Stimulated activated effector memory CD8-positive, alpha-beta T cell treated with anti-CD3 and anti-CD28 coated beads, Interleukin-12 subunit alpha, Interleukin-12 subunit beta, amount 100 ng/mL, for 72 hours (primary cell): ENCODE data around the gene ODAD4.
A peak's percentile ranks its signal among the peaks of the same experiment; 100 is the strongest.

Source experiments
- ATAC-seq: fragments of 150-1000 bp; cut with Tn5 transposase; 2 replicates; pipeline ENCODE4 v1.10.0; 2021
- DNase-seq, 2 donors: peaks; one replicate each; pipeline ENCODE4 v3.0.0; 2021 to 2022; ENCODE audit warnings: low spot score in 2 of 2
- H3K27ac Mint-ChIP-seq: one replicate; pipeline ENCODE4 v1.8.0; 2022; ENCODE audit warnings: mild to moderate bottlenecking, mixed read lengths
- H3K36me3 Mint-ChIP-seq: one replicate; pipeline ENCODE4 v1.8.0; 2022; ENCODE audit warnings: mild to moderate bottlenecking, mixed read lengths
- H3K4me1 Mint-ChIP-seq: one replicate; pipeline ENCODE4 v1.8.0; 2022; ENCODE audit warnings: mixed read lengths
- H3K4me3 Mint-ChIP-seq: one replicate; pipeline ENCODE4 v1.8.0; 2022; ENCODE audit warnings: mild to moderate bottlenecking, mixed read lengths
- H3K9me3 Mint-ChIP-seq: one replicate; pipeline ENCODE4 v1.8.0; 2022; ENCODE audit warnings: mixed read lengths

Gene ODAD4

GRCh38 chr17:41930009-41930832 is at the start of gene ODAD4:
TSS of gene ODAD4 (plus strand) at chr17:41930617. CDS start at chr17:41930724, 107 bp downstream.
- DNase-seq (peak; percentile 84 to 95), ATAC-seq (peak; percentile 99)
- peaks cover 34% of the 10 kb centered on the region for H3K4me1 Mint-ChIP-seq
- peak within 1 kb of the TSS; percentile 91 for H3K4me3 Mint-ChIP-seq
- no peaks in the 10 kb centered on the region for H3K9me3 Mint-ChIP-seq
- peaks cover 10% of the 10 kb centered on the region for H3K36me3 Mint-ChIP-seq
- H3K27ac Mint-ChIP-seq: peak within 1 kb of the TSS; percentile 94

- peaks cover 100% of the 10 kb centered on the region for H3K36me3 Mint-ChIP-seq
- H3K4me3 Mint-ChIP-seq: no peak overlapping the region
- H3K4me1 Mint-ChIP-seq: no peaks in the 10 kb centered on the region
- DNase-seq (no peak), ATAC-seq (no peak)
- no peak overlapping the region for H3K27ac Mint-ChIP-seq
- H3K9me3 Mint-ChIP-seq: no peaks in the 10 kb centered on the region
These were observed 47.7 kb upstream of the ODAD4 start for GRCh38 chr17:41882756-41883155.

- Mint-ChIP-seq H3K4me3 (no peak overlapping the region), H3K9me3 (no peaks in the 10 kb centered on the region), H3K4me1 (no peaks in the 10 kb centered on the region), H3K36me3 (peaks cover 100% of the 10 kb centered on the region), H3K27ac (no peak overlapping the region)
- DNase-seq: no peak
- no peak for ATAC-seq
These were observed 44.7 kb upstream of the ODAD4 start for GRCh38 chr17:41885733-41886132.

GRCh38 chr17:41888332-41888965 is 42.0 kb upstream of the ODAD4 start:
- Mint-ChIP-seq H3K9me3 (no peaks in the 10 kb centered on the region), H3K4me3 (no peak overlapping the region), H3K36me3 (peaks cover 100% of the 10 kb centered on the region), H3K27ac (no peak overlapping the region), H3K4me1 (no peaks in the 10 kb centered on the region)
- ATAC-seq: no peak
- no peak for DNase-seq

GRCh38 chr17:41891135-41892020 is 39.0 kb upstream of the ODAD4 start:
- peaks cover 100% of the 10 kb centered on the region for H3K36me3 Mint-ChIP-seq
- no peak for ATAC-seq
- no peak overlapping the region for H3K4me3 Mint-ChIP-seq

GRCh38 chr17:41892021-41892376 is 38.4 kb upstream of the ODAD4 start:
- no peak overlapping the region for H3K4me3 Mint-ChIP-seq
- H3K27ac Mint-ChIP-seq: no peak overlapping the region
- H3K4me1 Mint-ChIP-seq: no peaks in the 10 kb centered on the region
- H3K36me3 Mint-ChIP-seq: peaks cover 100% of the 10 kb centered on the region
- no peak for ATAC-seq
- H3K9me3 Mint-ChIP-seq: no peaks in the 10 kb centered on the region
- no peak for DNase-seq

More at GRCh38 chr17:41891135-41892020, 39.0 kb upstream of the ODAD4 start:
- H3K9me3 Mint-ChIP-seq: no peaks in the 10 kb centered on the region
- H3K27ac Mint-ChIP-seq: no peak overlapping the region
- H3K4me1 Mint-ChIP-seq: no peaks in the 10 kb centered on the region
- no peak for DNase-seq

GRCh38 chr17:41893384-41893783 is 37.0 kb upstream of the ODAD4 start:
- peaks cover 100% of the 10 kb centered on the region for H3K36me3 Mint-ChIP-seq
- H3K4me1 Mint-ChIP-seq: no peaks in the 10 kb centered on the region
- H3K9me3 Mint-ChIP-seq: no peaks in the 10 kb centered on the region
- H3K4me3 Mint-ChIP-seq: no peak overlapping the region
- H3K27ac Mint-ChIP-seq: no peak overlapping the region
- no peak for ATAC-seq
- no peak for DNase-seq

GRCh38 chr17:41894791-41895331 is 35.6 kb upstream of the ODAD4 start:
- H3K4me1 Mint-ChIP-seq: no peaks in the 10 kb centered on the region
- H3K27ac Mint-ChIP-seq: no peak overlapping the region
- ATAC-seq: no peak
- no peak overlapping the region for H3K4me3 Mint-ChIP-seq
- peaks cover 100% of the 10 kb centered on the region for H3K36me3 Mint-ChIP-seq
- DNase-seq: no peak
- no peaks in the 10 kb centered on the region for H3K9me3 Mint-ChIP-seq

GRCh38 chr17:41895617-41896016 is 34.8 kb upstream of the ODAD4 start:
- no peaks in the 10 kb centered on the region for H3K4me1 Mint-ChIP-seq
- ATAC-seq (no peak), DNase-seq (no peak)
- no peak overlapping the region for H3K4me3 Mint-ChIP-seq
- no peaks in the 10 kb centered on the region for H3K9me3 Mint-ChIP-seq
- H3K27ac Mint-ChIP-seq: peak overlapping the region; percentile 61
- H3K36me3 Mint-ChIP-seq: peaks cover 100% of the 10 kb centered on the region

GRCh38 chr17:41896726-41897125 is 33.7 kb upstream of the ODAD4 start:
- no peak for ATAC-seq
- Mint-ChIP-seq H3K36me3 (peaks cover 100% of the 10 kb centered on the region), H3K27ac (peak overlapping the region; percentile 61), H3K4me3 (no peak overlapping the region), H3K9me3 (no peaks in the 10 kb centered on the region), H3K4me1 (no peaks in the 10 kb centered on the region)
- DNase-seq: no peak

GRCh38 chr17:41901646-41902045 is 28.8 kb upstream of the ODAD4 start:
- ATAC-seq (no peak), DNase-seq (no peak)
- Mint-ChIP-seq H3K4me1 (peaks cover 2% of the 10 kb centered on the region), H3K36me3 (peaks cover 98% of the 10 kb centered on the region), H3K9me3 (no peaks in the 10 kb centered on the region), H3K27ac (peak overlapping the region; percentile 50), H3K4me3 (no peak overlapping the region)

- peak overlapping the region; percentile 26 for H3K27ac Mint-ChIP-seq
- DNase-seq (no peak), ATAC-seq (no peak)
- peaks cover 11% of the 10 kb centered on the region for H3K4me1 Mint-ChIP-seq
- H3K9me3 Mint-ChIP-seq: no peaks in the 10 kb centered on the region
- H3K36me3 Mint-ChIP-seq: peaks cover 98% of the 10 kb centered on the region
- no peak overlapping the region for H3K4me3 Mint-ChIP-seq
These were observed 26.1 kb upstream of the ODAD4 start for GRCh38 chr17:41904242-41904841.

- no peak overlapping the region for H3K27ac Mint-ChIP-seq
- H3K36me3 Mint-ChIP-seq: peaks cover 98% of the 10 kb centered on the region
- ATAC-seq: no peak
- DNase-seq: no peak
- H3K9me3 Mint-ChIP-seq: no peaks in the 10 kb centered on the region
- H3K4me1 Mint-ChIP-seq: peaks cover 11% of the 10 kb centered on the region
- no peak overlapping the region for H3K4me3 Mint-ChIP-seq
These were observed 25.2 kb upstream of the ODAD4 start for GRCh38 chr17:41905172-41905571.

- Mint-ChIP-seq H3K9me3 (no peaks in the 10 kb centered on the region), H3K4me3 (no peak overlapping the region), H3K36me3 (peaks cover 98% of the 10 kb centered on the region), H3K4me1 (peaks cover 11% of the 10 kb centered on the region), H3K27ac (peak overlapping the region; percentile 76)
- ATAC-seq (no peak), DNase-seq (no peak)
These were observed 23.8 kb upstream of the ODAD4 start for GRCh38 chr17:41906465-41907184.
